GM23248 (cell line): ENCODE measurements around the gene IGF1R. TPM values are rescaled to one million over a fixed set of nuclear protein-coding genes. Genes with fewer than 3 reads are reported as not detected.
A peak's percentile ranks its signal among the peaks of the same experiment; 100 is the strongest.

Experiments used
- DNase-seq: peaks from one replicate; pipeline ENCODE4 v3.0.0-alpha.2; 2015
- H2AFZ ChIP-seq: fragments of 200-600 bp; sonication (generic); 2 replicates; pipeline ENCODE4 v1.6.1; 2016; ENCODE audit warnings: antibody characterized with exemption
- H3F3A ChIP-seq: fragments of 200-600 bp; sonication (generic); 2 replicates; pipeline ENCODE4 v1.6.1; 2016; ENCODE audit warnings: mild to moderate bottlenecking, antibody characterized with exemption, mixed run types; ENCODE audit not compliant: insufficient read depth
- H3K27ac ChIP-seq: fragments of 200-600 bp; sonication (generic); 2 replicates; pipeline ENCODE4 v1.5.1; 2016; ENCODE audit warnings: mild to moderate bottlenecking
- H3K27me3 ChIP-seq: fragments of 200-600 bp; sonication (generic); replicated peaks from 2 replicates; pipeline ENCODE4 v1.6.1; 2016; ENCODE audit warnings: mild to moderate bottlenecking; ENCODE audit not compliant: insufficient read depth
- H3K36me3 ChIP-seq: fragments of 200-600 bp; sonication (generic); 2 replicates; pipeline ENCODE4 v1.6.1; 2016; ENCODE audit warnings: low read depth, mild to moderate bottlenecking
- H3K4me1 ChIP-seq: fragments of 200-600 bp; sonication (generic); 2 replicates; pipeline ENCODE4 v1.6.1; 2016; ENCODE audit warnings: mild to moderate bottlenecking; ENCODE audit not compliant: insufficient read depth
- H3K4me2 ChIP-seq: fragments of 200-600 bp; sonication (generic); one replicate; pipeline ENCODE4 v1.6.1; 2016; ENCODE audit warnings: mild to moderate bottlenecking; ENCODE audit not compliant: unreplicated experiment
- H3K4me3 ChIP-seq: fragments of 200-600 bp; sonication (generic); 2 replicates; pipeline ENCODE4 v1.5.1; 2016; ENCODE audit warnings: mild to moderate bottlenecking
- H3K79me2 ChIP-seq: fragments of 200-600 bp; sonication (generic); 2 replicates; pipeline ENCODE4 v1.6.1; 2016; ENCODE audit warnings: mild to moderate bottlenecking; ENCODE audit not compliant: insufficient read depth
- H3K9ac ChIP-seq: fragments of 200-600 bp; sonication (generic); 2 replicates; pipeline ENCODE4 v1.6.1; 2016; ENCODE audit warnings: mild to moderate bottlenecking
- H3K9me2 ChIP-seq: fragments of 200-600 bp; sonication (generic); 2 replicates; pipeline ENCODE4 v1.6.1; 2016; ENCODE audit warnings: mixed run types, mild to moderate bottlenecking, moderate library complexity; ENCODE audit not compliant: insufficient read depth
- H3K9me3 ChIP-seq: fragments of 200-600 bp; sonication (generic); one replicate; pipeline ENCODE4 v1.6.1; 2017; ENCODE audit warnings: low read depth
- H4K20me1 ChIP-seq: fragments of 200-600 bp; sonication (generic); 2 replicates; pipeline ENCODE4 v1.6.0; 2016; ENCODE audit not compliant: insufficient read depth
- EZH2 ChIP-seq: fragments of 200-600 bp; sonication (generic); IDR thresholded peaks from 2 replicates; pipeline ENCODE4 v1.6.1; 2018; ENCODE audit warnings: antibody characterized with exemption, mild to moderate bottlenecking; ENCODE audit not compliant: insufficient read depth, poor library complexity, severe bottlenecking
- EZH2phosphoT487 ChIP-seq: fragments of 200-600 bp; sonication (generic); IDR thresholded peaks from 2 replicates; pipeline ENCODE4 v1.6.1; 2018; ENCODE audit warnings: antibody characterized with exemption, moderate library complexity, mild to moderate bottlenecking, low read depth; ENCODE audit not compliant: insufficient read depth
- WGBS, 2 experiments: methylation state at CpG; one replicate each; pipeline ENCODE4 v1.1.6; 2015 to 2017; ENCODE audit warnings: low lambda C conversion rate in 2 of 2, low coverage in 1 of 2; ENCODE audit errors: missing lambda C conversion rate in 2 of 2; 5-methylcytosine and 5-hydroxymethylcytosine counted together
- in situ Hi-C: fragments of 300-500 bp; cut with MboI; formaldehyde crosslinking; loops from 2 replicates; pipeline ENCODE4 v1.15.0; 2020
- polyA plus RNA-seq: library from polyadenylated mRNA; unstranded; fragments of >200 nt; fragmentation: Nextera tagmentation; extraction: Ambion mirVana; gene quantifications from 2 replicates; pipeline ENCODE4 v1.2.1, GENCODE V29; 2016
- total RNA-seq: library from RNA; depleted of rRNA; stranded (reverse); fragments of >200 nt; shearing (Covaris generic); gene quantifications from 2 replicates; pipeline ENCODE4 v1.2.3, GENCODE V29; 2014

IGF1R gene
- total and polyA plus RNA-seq, 2 experiments from 2014 or later: 22.0 to 48.6 TPM

- Histone ChIP-seq H2AFZ (no peak overlapping the region), H3K27me3 (no peaks in the 10 kb centered on the region), H3K27ac (peak overlapping the region; percentile 93), H3K79me2 (peaks cover 83% of the 10 kb centered on the region), H3K9me3 (no peaks in the 10 kb centered on the region), H3K4me3 (no peak overlapping the region), H3K4me2 (peak overlapping the region; percentile 72), H3K36me3 (peaks cover 12% of the 10 kb centered on the region), H4K20me1 (no peaks in the 10 kb centered on the region), H3K9me2 (no peaks in the 10 kb centered on the region), H3F3A (peaks cover 56% of the 10 kb centered on the region), H3K9ac (peak overlapping the region; percentile 68), H3K4me1 (peaks cover 48% of the 10 kb centered on the region)
- WGBS, 2 experiments: 73 to 75% methylated on average over 2 of the region's 2 CpGs
- TF ChIP-seq EZH2phosphoT487 (no peak), EZH2 (no peak)
- in situ Hi-C loops: no loop called here
- no peak for DNase-seq
Measured at GRCh38 chr15:98898122-98898521, 249.8 kb downstream of the IGF1R start.

- Histone ChIP-seq H3K27ac (peak overlapping the region; percentile 93), H3K9me3 (no peaks in the 10 kb centered on the region), H2AFZ (no peak overlapping the region), H3F3A (peaks cover 63% of the 10 kb centered on the region), H3K4me3 (no peak overlapping the region), H3K4me1 (peaks cover 61% of the 10 kb centered on the region), H3K9me2 (no peaks in the 10 kb centered on the region), H3K27me3 (no peaks in the 10 kb centered on the region), H3K9ac (no peak overlapping the region), H3K4me2 (no peak overlapping the region), H3K79me2 (peaks cover 80% of the 10 kb centered on the region), H4K20me1 (no peaks in the 10 kb centered on the region), H3K36me3 (peaks cover 12% of the 10 kb centered on the region)
- 88 to 89% methylated on average over 20 of the region's 20 CpGs for WGBS, 2 experiments
- DNase-seq: no peak
- in situ Hi-C loops: no loop called here
- TF ChIP-seq EZH2 (no peak), EZH2phosphoT487 (no peak)
Measured at GRCh38 chr15:98899272-98900021, 251.1 kb downstream of the IGF1R start.

- no peak for DNase-seq
- no peaks in the 10 kb centered on the region for H3K9me2 ChIP-seq
- H2AFZ ChIP-seq: no peak overlapping the region
- 90% methylated on average over 5 of the region's 5 CpGs for WGBS, 2 experiments
- no peaks in the 10 kb centered on the region for H3K27me3 ChIP-seq
- H3F3A ChIP-seq: peaks cover 69% of the 10 kb centered on the region
- no peak for TF ChIP-seq EZH2
- no peak for TF ChIP-seq EZH2phosphoT487
- H3K9ac ChIP-seq: no peak overlapping the region
- peaks cover 80% of the 10 kb centered on the region for H3K79me2 ChIP-seq
- no peak overlapping the region for H3K27ac ChIP-seq
- in situ Hi-C loops: no loop called here
- H3K4me2 ChIP-seq: no peak overlapping the region
- H4K20me1 ChIP-seq: no peaks in the 10 kb centered on the region
- no peaks in the 10 kb centered on the region for H3K9me3 ChIP-seq
- peaks cover 12% of the 10 kb centered on the region for H3K36me3 ChIP-seq
- H3K4me3 ChIP-seq: no peak overlapping the region
- H3K4me1 ChIP-seq: peaks cover 68% of the 10 kb centered on the region
Measured at GRCh38 chr15:98900356-98900755, 252.0 kb downstream of the IGF1R start.

GRCh38 chr15:98901434-98902072 is 253.2 kb downstream of the IGF1R start:
- TF ChIP-seq EZH2phosphoT487 (no peak), EZH2 (no peak)
- no peak overlapping the region for H3K4me3 ChIP-seq
- H3K9me3 ChIP-seq: no peaks in the 10 kb centered on the region
- H3K36me3 ChIP-seq: peaks cover 9% of the 10 kb centered on the region
- no peaks in the 10 kb centered on the region for H3K27me3 ChIP-seq
- in situ Hi-C loops: no loop called here
- no peaks in the 10 kb centered on the region for H3K9me2 ChIP-seq
- peaks cover 68% of the 10 kb centered on the region for H3K4me1 ChIP-seq
- H4K20me1 ChIP-seq: no peaks in the 10 kb centered on the region
- no peak for DNase-seq
- H3K9ac ChIP-seq: no peak overlapping the region
- 90 to 93% methylated on average over 10 of the region's 10 CpGs for WGBS, 2 experiments
- no peak overlapping the region for H3K4me2 ChIP-seq
- no peak overlapping the region for H2AFZ ChIP-seq
- no peak overlapping the region for H3K27ac ChIP-seq
- peaks cover 69% of the 10 kb centered on the region for H3F3A ChIP-seq
- H3K79me2 ChIP-seq: peaks cover 83% of the 10 kb centered on the region
